ENCODE results near the gene REXO1.

REXO1 gene

DNA sequence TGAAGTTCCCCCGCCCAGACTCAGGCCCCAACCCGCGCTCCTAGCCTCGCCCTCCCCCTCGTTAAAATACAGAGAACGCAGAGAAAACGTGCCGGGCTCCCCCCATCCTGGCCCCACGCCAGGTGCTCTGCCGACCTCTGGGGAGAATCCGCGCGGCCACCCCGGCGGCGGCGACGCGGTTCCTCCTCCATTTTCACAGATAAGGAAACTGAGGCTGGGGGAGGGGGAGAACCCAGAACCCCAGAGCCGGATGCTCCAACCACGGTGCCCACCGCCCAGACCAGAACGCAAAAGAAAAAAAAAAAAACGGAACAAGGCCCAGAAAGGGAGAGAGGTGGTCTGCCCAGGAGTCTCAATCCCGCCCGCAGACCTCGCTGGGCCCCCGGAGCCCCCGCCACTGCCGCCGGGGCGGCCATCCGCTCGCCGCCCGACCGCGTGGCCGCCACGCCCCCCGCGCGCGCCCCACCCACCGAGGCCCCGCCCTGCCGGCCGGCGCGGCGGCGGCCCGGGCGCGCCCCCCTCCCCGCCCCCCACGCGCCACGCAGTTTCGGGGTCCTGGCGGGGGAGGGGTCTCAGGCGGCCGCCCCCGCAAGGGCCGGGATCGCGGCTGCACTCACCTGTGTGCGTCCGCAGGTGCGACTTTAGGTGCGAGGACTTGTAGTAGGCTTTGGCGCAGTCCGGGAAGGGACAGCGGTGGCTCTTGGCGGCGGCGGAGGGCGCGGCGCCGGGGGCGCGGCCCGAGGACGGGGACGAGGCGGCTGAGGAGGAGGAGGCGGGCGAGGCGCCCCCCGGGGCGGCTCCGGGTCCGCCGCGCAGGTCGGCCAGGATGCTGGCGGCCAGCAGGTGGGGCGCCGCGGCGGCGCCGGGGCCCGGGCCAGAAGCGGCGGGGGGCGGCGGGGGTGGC, 14.4 kb upstream of the REXO1 start:
- intact Hi-C loops (cut with DNase I): no loop called here
- no peak for DNase-seq

DNA sequence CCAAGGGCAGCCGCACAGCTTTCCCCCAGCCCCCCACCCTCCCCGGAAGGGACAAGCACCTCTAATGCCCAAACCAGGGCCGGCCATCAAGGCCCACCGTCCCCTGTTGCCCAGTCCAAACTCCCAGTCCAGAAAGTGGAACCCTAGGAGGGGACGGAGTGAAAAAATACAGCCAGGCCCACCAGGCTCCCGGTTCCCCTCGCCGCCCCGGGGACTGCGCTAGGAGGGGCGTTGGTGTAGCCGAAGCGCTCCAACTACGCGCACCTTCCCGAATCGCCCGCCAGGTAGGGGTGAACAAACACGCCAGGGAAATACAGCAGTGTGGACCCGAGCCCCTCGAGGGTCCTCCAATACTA, 13.8 kb upstream of the REXO1 start:
- intact Hi-C loops (cut with DNase I): no loop called here
- no peak for DNase-seq

DNA sequence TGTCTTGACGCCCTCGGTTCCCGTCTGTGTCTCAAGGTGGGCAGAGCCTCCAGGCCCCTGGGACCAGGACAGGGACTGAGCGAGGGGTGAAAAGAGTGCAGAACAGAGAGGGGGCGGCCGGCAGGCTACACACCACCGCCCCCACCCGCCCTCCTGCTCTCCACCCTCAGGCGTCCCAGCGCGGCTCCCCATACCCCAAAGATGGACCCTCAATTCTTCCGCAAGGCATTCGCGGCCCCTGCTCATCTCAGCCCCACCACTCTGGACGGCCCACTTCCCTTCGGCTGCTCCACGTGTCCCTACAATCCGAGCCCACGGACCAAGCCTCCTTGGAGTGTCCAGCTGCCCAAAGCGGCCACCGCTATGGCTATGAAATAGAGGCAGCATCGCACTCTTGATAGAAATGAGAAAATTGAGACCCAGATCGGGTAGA, 13.3 kb upstream of the REXO1 start:
- DNase-seq: no peak
- intact Hi-C loops (cut with DNase I): no loop called here

- intact Hi-C loops (cut with DNase I): no loop called here
- DNase-seq: no peak
Observed at GRCh38 chr19:1860821-1861598, 12.7 kb upstream of the REXO1 start.

DNA sequence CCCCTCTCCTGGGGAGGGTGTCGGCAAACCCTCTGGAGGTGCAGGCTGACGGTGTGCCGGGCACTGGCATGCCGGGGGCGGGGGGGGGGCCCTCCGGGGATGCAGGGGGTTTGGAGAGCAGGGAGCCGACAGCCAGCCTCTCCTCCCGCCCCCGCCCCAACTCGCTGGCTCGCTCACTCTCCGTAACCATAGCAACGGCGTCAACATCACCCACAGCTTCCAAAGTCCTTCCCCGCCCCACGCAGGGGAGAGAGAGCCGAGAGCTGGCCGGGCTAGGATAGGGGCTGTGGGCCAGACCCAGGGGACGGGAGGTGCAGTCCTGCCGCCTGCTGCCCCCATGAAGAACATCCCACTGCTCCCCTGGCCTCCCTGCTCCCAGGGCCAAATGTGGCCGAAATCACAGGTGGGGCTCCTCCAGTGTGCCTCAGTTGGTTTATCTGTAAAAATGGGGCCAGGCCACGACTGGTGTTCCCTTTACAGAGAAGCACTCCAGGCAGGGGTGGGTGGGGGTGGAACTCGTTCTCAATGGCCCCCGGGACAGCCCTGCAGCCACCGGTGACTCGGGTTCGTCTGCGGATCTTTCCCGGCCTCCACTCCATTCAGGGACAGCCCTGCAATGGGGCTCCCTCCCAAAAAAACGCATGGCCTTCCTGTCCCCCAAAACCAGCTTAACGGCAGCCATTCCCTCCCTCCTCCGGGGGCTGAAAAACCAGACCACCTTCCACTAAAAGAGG, 11.9 kb upstream of the REXO1 start:
- intact Hi-C loops (cut with DNase I): no loop called here
- peak in 8 of 10 donors; percentile 53 to 96 (median 74) for DNase-seq

DNA sequence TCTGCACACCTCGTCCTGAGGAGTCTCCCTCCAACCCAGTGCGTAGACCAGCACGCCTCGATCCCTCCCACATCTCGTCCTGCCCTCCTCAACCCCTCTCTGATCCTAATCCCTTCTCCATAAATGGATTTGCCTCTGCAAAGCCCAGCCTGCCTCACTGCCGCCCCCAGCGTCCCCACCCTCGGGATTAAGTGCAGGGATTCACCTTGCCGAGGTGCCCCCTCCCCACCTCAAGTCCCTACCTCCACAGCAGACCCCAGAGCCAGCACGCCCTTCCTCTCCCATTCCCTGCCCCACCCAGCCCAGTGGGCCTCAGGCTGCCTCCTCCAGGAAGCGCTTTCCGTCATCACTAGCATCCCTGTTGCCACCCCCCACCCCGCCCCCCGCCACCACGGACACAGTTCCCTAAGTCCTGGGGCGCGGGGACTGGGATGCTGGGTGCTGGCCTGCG, 11.1 kb upstream of the REXO1 start:
- DNase-seq: no peak
- intact Hi-C loops (cut with DNase I): no loop called here

GRCh38 chr19:1858412-1859081, 10.3 kb upstream of the REXO1 start:
- DNase-seq: no peak
- intact Hi-C loops (cut with DNase I): no loop called here

GRCh38 chr19:1857648-1858326, 9.5 kb upstream of the REXO1 start:
- intact Hi-C loops (cut with DNase I): no loop called here
- DNase-seq: no peak

DNA sequence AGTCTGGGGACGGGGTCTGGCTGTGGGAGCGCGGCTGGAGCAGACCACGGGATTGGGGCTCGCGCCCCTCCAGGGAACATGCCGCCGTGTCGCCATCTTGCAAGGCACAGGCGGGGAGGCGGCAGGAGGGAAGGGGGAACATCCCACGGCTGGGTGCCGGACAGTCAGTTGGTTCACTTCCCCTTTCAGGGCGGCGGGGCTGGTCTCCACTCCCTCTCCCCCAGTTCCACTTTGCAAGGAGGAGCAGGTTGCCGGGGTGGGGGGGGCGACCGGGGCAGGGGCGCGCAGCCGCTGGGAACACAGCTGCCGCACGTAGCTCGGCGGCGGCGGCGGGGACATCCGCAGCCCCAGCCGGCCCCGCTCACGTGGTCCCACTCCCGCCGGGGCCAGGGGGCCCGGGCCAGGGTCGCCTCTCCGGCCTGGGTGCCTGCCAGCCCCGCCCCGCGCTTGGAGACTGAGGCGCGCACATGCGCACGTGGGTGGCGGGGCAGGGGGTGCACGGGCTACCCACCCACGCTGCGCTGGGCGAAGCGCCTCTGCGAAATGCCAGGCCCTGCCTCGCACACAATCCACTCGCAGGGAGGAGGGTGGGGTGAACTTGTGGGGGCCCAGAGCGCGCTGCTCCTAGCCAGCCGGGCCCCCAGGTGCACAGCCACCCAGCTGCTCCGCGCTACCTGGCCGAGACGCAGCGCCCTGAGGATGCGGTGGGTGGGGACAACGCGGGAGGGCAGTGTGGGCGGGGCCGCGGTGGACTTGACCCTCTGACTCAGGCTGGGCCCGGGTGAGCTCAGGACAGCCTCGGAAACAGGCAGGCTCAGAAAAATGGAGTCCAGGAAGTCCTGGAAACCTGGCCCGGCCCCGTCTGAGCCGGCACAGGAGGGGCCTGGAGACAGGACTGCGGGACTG, 8.7 kb upstream of the REXO1 start:
- peak in 3 of 10 donors; percentile 27 to 91 (median 85) for DNase-seq
- intact Hi-C loops (cut with DNase I): no loop called here

- intact Hi-C loops (cut with DNase I): no loop called here
- no peak for DNase-seq
Observed at GRCh38 chr19:1856345-1856697, 8.0 kb upstream of the REXO1 start.

DNA sequence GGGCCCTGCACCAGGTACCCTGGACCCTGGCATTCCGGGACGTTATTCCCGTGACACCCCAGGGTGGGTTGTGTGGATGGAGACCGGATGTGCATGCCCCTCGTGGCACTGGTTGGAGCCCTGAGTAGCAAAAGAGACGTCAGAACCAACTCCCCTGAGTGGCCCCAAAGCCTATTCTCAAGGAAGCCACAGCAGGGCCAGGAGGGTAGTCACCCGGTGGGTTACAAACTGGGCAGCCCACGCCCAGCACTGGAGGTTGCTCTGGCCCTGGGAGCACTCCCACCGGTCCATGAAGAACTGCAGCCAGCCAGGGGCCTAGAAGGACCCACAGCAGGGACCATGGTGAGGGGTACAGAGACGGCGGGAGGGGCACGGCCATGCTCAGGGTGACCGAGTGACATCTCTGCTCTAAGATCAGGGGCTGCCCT, 7.6 kb upstream of the REXO1 start:
- no peak for DNase-seq
- intact Hi-C loops (cut with DNase I): no loop called here

- DNase-seq: peak in 6 of 10 donors; percentile 45 to 95 (median 62)
- intact Hi-C loops (cut with DNase I): no loop called here
Observed at GRCh38 chr19:1855040-1855827, 7.0 kb upstream of the REXO1 start.

DNA sequence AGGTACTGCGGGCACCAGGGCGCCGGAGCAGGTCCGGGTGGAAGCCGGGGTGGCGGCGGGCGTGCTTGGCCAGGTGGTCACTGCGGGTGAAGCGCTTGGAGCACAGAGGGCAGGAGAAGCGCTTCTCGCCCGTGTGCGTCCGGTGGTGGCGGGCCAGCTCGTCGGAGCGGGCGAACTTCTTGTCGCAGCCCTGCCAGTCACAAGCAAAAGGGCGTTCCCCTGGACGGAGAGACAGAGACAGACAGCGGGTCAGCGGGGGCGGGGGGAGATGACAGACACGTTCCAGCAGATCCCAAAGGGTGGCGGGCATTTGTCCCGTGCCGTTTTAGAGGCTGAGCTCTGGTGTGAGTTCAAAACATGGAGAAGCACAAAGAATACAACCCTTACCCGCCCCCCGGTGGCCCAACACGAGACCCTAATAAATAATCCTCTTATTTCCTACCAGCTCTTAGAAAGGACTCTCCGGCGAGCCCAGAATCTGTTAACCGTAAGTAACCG, 6.3 kb upstream of the REXO1 start:
- intact Hi-C loops (cut with DNase I): no loop called here
- no peak for DNase-seq

DNA sequence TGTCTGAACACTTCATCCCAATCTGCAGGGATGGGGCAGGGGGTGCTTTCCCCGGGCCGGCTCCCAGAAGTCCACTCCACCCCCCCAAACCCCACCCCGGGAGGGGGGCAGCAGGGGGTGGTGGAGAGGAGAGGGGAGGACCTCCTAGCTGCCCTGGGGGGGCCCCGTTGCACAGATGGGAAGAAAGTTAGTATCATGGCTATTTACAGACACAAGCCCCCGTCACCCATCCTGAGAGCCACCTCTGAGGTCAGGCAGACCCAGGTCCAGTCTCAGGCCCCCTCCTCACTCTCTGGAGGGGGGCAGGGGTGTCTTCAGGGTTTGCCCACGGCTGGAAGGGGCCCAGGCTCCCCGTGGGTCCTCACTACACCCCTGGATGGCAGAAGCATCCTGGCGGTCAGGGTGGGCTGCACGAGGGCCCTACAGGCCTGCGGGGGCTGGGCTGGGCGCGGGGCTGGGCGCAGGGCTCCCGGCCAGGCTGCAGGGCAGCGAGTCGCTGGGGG, 5.8 kb upstream of the REXO1 start:
- intact Hi-C loops (cut with DNase I): no loop called here
- DNase-seq: no peak

- intact Hi-C loops (cut with DNase I): no loop called here
Observed at GRCh38 chr19:1853295-1854038, 5.2 kb upstream of the REXO1 start.

DNA sequence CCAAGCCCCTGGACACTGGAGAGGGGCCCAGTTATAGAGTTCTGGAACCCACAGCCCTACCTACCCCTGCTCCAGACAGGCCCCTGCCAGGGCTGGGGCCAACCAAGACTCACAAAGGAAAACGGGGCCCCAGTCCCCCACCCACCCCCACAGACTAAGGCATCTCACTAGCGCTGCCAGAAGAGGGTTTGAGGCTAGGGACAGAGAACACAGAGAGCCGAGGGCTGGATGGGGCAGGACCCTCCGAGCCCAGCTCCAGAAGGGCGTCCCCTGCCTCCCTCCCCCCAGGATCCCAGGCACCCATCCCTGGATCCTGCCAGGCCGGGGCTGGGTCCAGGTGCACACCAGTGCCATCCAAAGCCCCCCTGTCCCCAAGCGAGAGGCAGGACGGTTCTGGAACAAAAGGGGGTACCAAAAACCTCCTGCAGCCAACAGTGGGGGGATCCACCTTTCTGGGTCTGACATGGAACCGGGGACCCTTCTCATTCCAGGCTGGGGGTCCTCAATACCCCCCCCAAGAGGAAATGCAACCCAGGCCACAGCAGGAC, 4.4 kb upstream of the REXO1 start:
- intact Hi-C loops (cut with DNase I): no loop called here
- no peak for DNase-seq

More at GRCh38 chr19:1853295-1854038, 5.2 kb upstream of the REXO1 start:
- peak in 8 of 10 donors; percentile 45 to 94 (median 60) for DNase-seq

All from posterior cingulate gyrus (tissue), 11 donors.